H1 (cell line): ENCODE data around the gene REM1. TPM values are rescaled to one million over a fixed set of nuclear protein-coding genes. Genes with fewer than 3 reads are reported as not detected.

Experiments used
- polyA plus RNA-seq, 7 experiments: library from polyadenylated mRNA; depleted of rRNA in 3 of 7; stranded (reverse) in 5 of 7; unstranded in 2 of 7; fragments of >200 nt in 5 of 7; fragments of 200-250 nt in 2 of 7; gene quantifications; 1 replicate in 5 of 7; 2 replicates in 1 of 7; 4 replicates in 1 of 7; pipeline versions ENCODE4 v1.2.1 to v1.2.3, GENCODE V29; 2011 to 2013; ENCODE audit warnings: missing spikeins in 2 of 7, mixed read lengths in 2 of 7
- total RNA-seq: library from RNA; stranded (reverse); fragmentation: NEBNext Ultra II Directional; extraction: Animal tissue kit (Norgen Biotek cat#: 25700); gene quantifications from 2 replicates; pipeline ENCODE4 v1.2.1, GENCODE V29; 2021

Gene REM1
- total and polyA plus RNA-seq, 2 of the 8 experiments (the other 6 are each of a cell fraction or from before 2014, with no cell fraction given) = 0.05 TPM; not detected in 1

Other genes starting within 250 kb of the REM1 start
- not detected in 2 replicates for gene DEFB115, start 217.6 kb upstream of the REM1 start, total RNA-seq
- gene DEFB115, start 217.6 kb upstream of the REM1 start, polyA plus RNA-seq (2011; rRNA removed) = not detected in 2 replicates
- gene DEFB116, start 166.7 kb upstream of the REM1 start, total RNA-seq = not detected in 2 replicates
- gene DEFB116, start 166.7 kb upstream of the REM1 start, polyA plus RNA-seq (2011; rRNA removed) = not detected in 2 replicates
- gene DEFB118, start 106.7 kb upstream of the REM1 start, total RNA-seq = not detected in 2 replicates
- gene DEFB118, start 106.7 kb upstream of the REM1 start, polyA plus RNA-seq (2011; rRNA removed) = not detected in 2 replicates
- gene DEFB119, start 84.7 kb upstream of the REM1 start, total RNA-seq = not detected in 2 replicates
- gene DEFB119, start 84.7 kb upstream of the REM1 start, polyA plus RNA-seq (2011; rRNA removed) = not detected in 2 replicates
- not detected in 2 replicates for gene DEFB121, start 69.1 kb upstream of the REM1 start, total RNA-seq
- gene DEFB121, start 69.1 kb upstream of the REM1 start, polyA plus RNA-seq (2011; rRNA removed) = not detected in 2 replicates
- gene DEFB123, start 34.7 kb upstream of the REM1 start, total RNA-seq = not detected in 2 replicates
- not detected in 2 replicates for gene DEFB123, start 34.7 kb upstream of the REM1 start, polyA plus RNA-seq (2011; rRNA removed)
- not detected in 2 replicates for gene DEFB124, start 161 bp upstream of the REM1 start, total RNA-seq
- gene DEFB124, start 161 bp upstream of the REM1 start, polyA plus RNA-seq (2011; rRNA removed) = not detected in 2 replicates
- 118 TPM in 2 replicates for gene HM13, start 39.2 kb downstream of the REM1 start, total RNA-seq
- 183 and 189 TPM in 2 replicates for gene HM13, start 39.2 kb downstream of the REM1 start, polyA plus RNA-seq (2011; rRNA removed)
- gene ID1, start 130.0 kb downstream of the REM1 start, total RNA-seq = 120 and 131 TPM in 2 replicates
- gene ID1, start 130.0 kb downstream of the REM1 start, polyA plus RNA-seq (2011; rRNA removed) = 357 and 566 TPM in 2 replicates
- not detected in 2 replicates for gene COX4I2, start 162.6 kb downstream of the REM1 start, total RNA-seq
- gene COX4I2, start 162.6 kb downstream of the REM1 start, polyA plus RNA-seq (2011; rRNA removed) = 0.26 and 0.97 TPM in 2 replicates
- 64.9 and 66.0 TPM in 2 replicates for gene BCL2L1, start 247.6 kb downstream of the REM1 start, total RNA-seq
- gene BCL2L1, start 247.6 kb downstream of the REM1 start, polyA plus RNA-seq (2011; rRNA removed) = 66.1 and 94.4 TPM in 2 replicates